22Rv1 (cell line): Measurements from ENCODE around the gene RBM6.

ENCODE experiments used
- H3K27ac ChIP-seq: fragments of 450-650 bp; 2 replicates; pipeline ENCODE4 v1.5.1; 2017
- ZFX ChIP-seq: fragments of 450-650 bp; IDR thresholded peaks from 2 replicates; pipeline ENCODE4 v1.6.1; 2017; ENCODE audit warnings: antibody characterized with exemption, borderline replicate concordance
- TF ChIP-seq, protein P1 (sequence below): fragments of 450-650 bp; IDR thresholded peaks from 2 replicates; pipeline ENCODE4 v1.5.1; 2017; ENCODE audit warnings: mild to moderate bottlenecking

RBM6 gene

DNA sequence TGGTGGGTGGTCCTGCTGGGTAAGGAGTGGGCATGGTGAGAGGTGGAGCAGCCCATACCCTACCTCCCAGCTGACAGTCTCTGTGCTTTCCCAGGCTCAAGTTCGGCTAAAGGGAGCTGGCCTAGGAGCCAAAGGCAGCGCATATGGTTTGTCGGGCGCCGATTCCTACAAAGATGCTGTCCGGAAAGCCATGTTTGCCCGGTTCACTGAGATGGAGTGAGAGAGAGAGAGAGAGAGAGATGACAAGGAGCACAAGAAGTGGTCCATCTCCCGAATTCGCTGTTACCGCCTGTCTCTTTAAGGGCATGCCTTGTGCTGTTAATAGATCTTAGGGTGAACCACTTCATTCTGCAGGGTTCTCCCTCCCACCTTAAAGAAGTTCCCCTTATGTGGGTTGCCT, 178.3 kb downstream of the RBM6 start:
- H3K27ac ChIP-seq = no peak overlapping the region
- no peak for TF ChIP-seq ZFX
- TF ChIP-seq, protein P1, sequence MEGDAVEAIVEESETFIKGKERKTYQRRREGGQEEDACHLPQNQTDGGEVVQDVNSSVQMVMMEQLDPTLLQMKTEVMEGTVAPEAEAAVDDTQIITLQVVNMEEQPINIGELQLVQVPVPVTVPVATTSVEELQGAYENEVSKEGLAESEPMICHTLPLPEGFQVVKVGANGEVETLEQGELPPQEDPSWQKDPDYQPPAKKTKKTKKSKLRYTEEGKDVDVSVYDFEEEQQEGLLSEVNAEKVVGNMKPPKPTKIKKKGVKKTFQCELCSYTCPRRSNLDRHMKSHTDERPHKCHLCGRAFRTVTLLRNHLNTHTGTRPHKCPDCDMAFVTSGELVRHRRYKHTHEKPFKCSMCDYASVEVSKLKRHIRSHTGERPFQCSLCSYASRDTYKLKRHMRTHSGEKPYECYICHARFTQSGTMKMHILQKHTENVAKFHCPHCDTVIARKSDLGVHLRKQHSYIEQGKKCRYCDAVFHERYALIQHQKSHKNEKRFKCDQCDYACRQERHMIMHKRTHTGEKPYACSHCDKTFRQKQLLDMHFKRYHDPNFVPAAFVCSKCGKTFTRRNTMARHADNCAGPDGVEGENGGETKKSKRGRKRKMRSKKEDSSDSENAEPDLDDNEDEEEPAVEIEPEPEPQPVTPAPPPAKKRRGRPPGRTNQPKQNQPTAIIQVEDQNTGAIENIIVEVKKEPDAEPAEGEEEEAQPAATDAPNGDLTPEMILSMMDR = no peak

DNA sequence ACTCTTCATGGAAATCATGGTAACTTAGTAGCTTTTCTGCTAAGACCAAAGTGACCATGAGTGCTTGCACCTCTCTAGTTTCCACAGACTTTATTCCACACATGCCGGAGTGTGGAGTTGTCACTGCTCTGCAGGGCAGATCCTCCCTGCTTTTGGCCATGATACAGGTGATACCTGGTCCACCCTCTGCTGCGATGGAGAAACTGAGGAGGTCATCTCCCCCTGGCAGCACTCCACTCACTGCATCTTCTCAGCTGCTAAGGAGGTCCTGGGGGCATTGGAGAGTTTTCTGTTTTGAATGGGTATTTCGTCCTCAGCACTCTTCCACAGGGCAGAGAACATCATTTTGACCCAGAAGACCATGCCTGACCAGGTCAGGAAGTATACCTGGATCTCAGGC, 179.8 kb downstream of the RBM6 start:
- no peak overlapping the region for H3K27ac ChIP-seq
- TF ChIP-seq, protein P1 = no peak
- no peak for TF ChIP-seq ZFX

DNA sequence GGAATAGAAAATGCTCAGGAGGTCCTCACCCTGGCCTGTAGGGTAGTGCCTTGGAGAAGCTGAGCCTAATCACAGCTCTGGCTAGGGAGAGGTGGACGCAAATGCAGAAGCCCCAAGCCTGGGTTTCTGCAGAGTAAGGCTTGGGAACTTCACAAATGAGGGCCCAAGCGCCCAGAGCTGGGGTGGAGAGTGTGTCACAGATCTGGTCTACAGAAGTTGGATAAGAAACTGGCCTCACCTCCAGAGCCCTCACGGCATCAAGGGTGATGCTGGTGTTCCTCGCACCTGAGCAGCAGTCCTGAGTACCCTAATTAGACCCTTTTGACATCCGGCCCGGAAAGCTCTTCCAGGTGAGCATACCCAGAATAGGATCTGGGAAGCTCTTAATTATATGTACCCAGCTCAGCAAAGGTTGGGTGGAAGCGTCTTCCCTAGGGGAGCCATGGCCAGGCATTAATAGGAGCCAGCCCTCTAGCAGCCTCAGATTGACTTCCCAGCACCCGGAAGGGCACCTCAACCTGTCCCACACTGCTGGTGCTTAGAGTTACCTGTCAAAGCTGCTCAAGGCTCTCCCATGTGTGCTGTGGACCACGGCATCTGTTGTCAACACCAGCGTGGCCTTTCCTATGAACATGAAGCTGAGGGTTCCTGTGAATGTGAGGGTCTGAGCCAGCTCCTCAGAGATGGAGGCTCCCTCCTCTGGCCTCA, 180.6 kb downstream of the RBM6 start:
- H3K27ac ChIP-seq = peak overlapping the region; percentile 17; the same call in 1 of the 2 replicates
- TF ChIP-seq, protein P1 = no peak
- TF ChIP-seq ZFX = no peak

DNA sequence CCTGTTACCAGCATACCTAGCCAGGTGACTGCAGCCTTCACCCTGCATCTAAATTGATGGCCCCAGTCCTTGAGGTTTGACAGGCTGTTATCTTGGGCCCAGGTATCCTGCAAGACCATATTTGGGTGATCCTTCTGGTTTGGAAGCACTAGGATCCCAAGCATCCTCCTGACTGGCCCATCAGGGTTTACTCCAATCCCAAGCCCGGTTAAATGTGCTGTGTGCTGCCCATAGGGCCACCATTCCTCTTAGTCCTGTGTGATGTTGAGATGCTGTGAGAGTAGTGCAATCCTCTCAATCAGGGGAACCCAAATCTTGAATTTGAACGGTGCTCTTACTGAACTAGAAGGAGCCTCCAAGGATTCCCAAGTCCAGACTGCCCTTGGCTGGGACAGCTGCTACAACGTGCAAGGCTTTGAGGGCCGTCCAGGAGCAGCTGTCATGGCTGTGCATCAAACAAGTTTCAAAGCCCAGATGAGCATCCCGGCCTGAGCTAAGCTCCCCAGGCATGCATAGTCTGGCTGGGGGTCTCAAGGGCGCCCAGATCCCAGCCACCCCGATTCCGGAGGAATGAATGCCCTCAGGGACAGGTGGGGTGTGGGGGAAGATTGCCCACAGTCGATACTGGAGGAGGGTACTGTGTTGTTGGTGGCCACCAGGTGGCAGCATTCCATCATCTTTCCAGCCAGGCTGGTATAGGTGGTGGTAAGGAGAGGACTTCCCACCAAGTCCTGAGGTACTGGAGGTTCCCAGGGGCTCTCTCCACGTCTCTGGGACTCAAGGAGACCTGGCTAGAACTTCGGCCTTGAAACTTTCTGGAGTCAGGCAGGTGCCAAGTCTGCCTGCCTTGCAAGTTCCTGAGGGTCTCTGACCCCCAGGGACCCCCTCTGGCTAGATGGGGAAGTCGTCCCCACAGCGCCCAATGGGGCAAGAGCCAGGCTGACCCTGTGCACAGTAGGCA, 181.4 kb downstream of the RBM6 start:
- TF ChIP-seq, protein P1 = peak; percentile 83
- TF ChIP-seq ZFX = no peak
- H3K27ac ChIP-seq = peak overlapping the region; percentile 17; the same call in 1 of the 2 replicates

DNA sequence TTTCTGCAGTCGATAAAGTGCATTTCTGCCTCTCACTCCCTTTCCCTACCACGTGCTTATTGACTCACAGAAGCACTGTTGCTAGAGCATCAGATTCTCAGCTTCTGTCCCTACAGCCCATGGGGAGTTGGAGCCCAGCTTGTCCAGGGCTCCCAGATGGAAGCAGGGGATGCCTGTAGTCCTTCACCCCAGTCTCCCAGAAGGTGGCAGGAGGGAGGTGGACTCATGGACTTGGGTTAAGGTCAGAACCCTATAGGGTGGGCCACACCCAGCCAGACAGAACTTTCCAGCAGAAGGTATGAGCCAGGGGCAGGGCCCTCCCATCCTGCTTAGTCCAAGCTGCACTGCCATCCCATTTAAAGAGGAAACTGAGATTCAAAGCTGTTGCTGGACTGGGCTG, 182.1 kb downstream of the RBM6 start:
- no peak overlapping the region for H3K27ac ChIP-seq
- TF ChIP-seq, protein P1 = no peak
- TF ChIP-seq ZFX = no peak

DNA sequence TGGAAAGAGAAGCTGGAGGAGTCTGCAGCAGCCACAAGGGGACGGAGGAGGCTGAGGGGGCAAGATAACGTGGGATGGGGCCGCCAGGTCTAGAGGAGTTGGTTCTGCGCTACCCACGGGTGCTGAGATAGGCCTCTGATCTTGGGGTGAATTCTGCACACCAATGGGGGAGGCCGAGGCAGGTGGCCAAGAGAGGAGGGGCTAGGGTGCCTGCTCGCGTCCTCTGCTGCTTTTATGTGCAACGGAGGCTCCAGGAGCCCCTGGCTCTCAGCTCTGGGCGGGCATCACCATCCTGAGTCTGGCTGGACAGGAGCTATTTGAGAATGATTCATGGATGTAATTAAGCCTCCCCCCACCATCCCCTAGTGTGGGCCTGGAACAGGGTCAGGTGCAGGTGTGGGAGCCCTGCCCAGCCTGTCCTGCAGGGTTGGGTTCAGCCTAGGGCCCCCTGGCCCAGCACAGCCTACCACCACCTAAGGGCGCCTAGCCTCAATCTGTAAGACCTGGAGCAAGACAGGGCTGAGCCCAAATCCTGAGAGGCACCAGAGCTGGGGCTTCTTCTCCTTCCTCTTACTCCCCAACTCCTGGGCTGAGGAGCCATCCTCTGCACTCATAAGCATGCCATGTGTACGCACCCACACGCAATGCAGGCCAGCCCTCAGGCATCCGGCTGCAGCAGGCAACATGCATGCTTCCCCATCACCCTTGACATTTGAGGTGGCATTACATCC, 182.9 kb downstream of the RBM6 start:
- no peak for TF ChIP-seq ZFX
- TF ChIP-seq, protein P1 = no peak
- no peak overlapping the region for H3K27ac ChIP-seq
